C4-2B (cell line): ENCODE data around the gene BPIFA1.

Experiments
- ZFX ChIP-seq: fragments of 450-650 bp; IDR thresholded peaks from 2 replicates; pipeline ENCODE4 v1.6.1; 2017
- TF ChIP-seq, protein P1 (sequence below): fragments of 450-650 bp; conservative IDR thresholded peaks from 2 replicates; pipeline ENCODE4 v1.5.1; 2017; ENCODE audit warnings: mild to moderate bottlenecking

DNA sequence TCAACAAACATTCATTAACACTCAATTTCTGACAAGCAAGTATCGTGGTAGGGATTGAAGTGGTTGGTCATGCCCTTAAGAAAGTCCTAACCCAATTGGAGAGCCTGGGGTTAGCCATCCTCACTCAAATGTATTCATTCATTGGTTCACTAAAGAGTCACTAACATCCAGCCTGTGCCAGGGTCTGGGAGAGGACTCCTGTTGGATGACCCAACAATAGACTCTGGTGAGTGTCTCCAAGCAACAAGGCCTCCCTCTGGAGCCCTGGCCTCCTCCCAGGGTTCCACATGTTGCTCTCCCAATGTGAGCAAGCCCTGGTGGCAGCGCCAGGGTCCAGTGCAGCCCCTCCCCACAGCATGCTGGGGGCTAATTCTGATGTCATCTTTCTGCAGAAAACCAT, 18.7 kb upstream of the BPIFA1 start, which contains the start of gene BPIFA3:
- TF ChIP-seq, protein P1, sequence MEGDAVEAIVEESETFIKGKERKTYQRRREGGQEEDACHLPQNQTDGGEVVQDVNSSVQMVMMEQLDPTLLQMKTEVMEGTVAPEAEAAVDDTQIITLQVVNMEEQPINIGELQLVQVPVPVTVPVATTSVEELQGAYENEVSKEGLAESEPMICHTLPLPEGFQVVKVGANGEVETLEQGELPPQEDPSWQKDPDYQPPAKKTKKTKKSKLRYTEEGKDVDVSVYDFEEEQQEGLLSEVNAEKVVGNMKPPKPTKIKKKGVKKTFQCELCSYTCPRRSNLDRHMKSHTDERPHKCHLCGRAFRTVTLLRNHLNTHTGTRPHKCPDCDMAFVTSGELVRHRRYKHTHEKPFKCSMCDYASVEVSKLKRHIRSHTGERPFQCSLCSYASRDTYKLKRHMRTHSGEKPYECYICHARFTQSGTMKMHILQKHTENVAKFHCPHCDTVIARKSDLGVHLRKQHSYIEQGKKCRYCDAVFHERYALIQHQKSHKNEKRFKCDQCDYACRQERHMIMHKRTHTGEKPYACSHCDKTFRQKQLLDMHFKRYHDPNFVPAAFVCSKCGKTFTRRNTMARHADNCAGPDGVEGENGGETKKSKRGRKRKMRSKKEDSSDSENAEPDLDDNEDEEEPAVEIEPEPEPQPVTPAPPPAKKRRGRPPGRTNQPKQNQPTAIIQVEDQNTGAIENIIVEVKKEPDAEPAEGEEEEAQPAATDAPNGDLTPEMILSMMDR: no peak
- TF ChIP-seq ZFX: no peak
